HG02642 (cell line): ENCODE data around the gene SCAI.
"Not testable (repeated sequence)": the region's sequence is repeated elsewhere in the genome, so short reads cannot be mapped to it uniquely, and the experiment has no call there.

Source experiments
- ATAC-seq: cut with Tn5 transposase; IDR thresholded peaks from one replicate; pipeline ENCODE4 v1.9.1; 2021; ENCODE audit warnings: mild to moderate bottlenecking; ENCODE audit not compliant: unreplicated experiment, poor library complexity

Gene SCAI

GRCh38 chr9:125043148-125043547, 100.2 kb downstream of the SCAI start:
- no peak for ATAC-seq

DNA sequence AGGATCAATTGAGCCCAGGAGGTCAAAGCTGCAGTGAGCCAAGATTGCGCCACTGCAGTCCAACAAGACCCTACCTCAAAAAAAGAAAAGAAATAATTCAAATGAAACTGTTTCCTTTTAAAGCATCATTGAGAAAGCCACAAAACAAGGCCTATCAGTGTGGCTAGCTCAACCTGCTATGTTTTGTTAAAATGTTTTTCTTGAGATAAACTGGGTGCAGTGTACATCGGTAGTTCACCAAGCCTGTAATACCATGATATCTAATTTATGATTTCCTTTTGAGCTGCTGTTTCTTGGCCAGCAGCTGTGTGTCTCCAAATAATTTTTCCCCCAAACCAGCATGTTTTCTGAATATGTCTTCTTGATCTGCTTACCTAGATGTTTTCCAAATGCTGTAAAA, 105.2 kb downstream of the SCAI start:
- ATAC-seq = no peak

- no peak for ATAC-seq
These were observed 115.3 kb downstream of the SCAI start for GRCh38 chr9:125028041-125028440.

GRCh38 chr9:125024917-125025316, 118.4 kb downstream of the SCAI start:
- ATAC-seq = no peak

DNA sequence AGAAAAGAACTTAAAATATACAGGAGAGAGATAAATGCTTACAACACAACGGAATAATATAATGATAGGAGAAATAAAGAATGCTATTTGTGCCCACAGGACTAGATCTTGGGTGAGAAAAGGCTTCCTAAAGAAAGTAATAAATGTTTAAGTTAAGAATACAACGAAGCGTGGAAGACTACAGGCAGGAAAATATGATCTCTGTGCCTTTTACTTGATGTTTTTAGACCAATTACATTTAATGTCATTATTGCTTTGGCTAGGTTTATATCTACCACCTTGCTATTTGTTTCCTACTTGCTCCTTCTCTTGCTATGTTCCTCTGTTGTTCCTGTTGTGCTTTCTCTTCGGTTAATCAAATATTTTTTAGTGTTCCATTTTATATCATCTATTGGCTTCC, 122.3 kb downstream of the SCAI start:
- no peak for ATAC-seq

DNA sequence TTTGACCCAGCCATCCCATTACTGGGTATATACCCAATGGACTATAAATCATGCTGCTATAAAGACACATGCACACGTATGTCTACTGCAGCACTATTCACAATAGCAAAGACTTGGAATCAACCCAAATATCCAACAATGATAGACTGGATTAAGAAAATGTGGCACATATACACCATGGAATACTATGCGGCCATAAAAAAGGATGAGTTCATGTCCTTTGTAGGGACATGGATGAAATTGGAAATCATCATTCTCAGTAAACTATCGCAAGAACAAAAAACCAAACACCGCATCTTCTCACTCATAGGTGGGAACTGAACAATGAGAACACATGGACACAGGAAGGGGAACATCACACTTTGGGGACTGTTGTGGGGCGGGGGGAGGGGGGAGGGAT, 127.7 kb downstream of the SCAI start:
- not testable (repeated sequence) for ATAC-seq

DNA sequence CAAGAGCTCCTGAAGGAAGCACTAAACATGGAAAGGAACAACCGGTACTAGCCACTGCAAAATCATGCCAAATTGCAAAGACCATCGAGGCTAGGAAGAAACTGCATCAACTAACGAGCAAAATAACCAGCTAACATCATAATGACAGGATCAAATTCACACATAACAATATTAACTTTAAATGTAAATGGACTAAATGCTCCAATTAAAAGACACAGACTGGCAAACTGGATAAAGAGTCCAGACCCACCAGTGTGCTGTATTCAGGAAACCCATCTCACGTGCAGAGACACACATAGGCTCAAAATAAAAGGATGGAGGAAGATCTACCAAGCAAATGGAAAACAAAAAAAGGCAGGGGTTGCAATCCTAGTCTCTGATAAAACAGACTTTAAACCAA, 131.3 kb downstream of the SCAI start:
- ATAC-seq = not testable (repeated sequence)

GRCh38 chr9:125008599-125008998, 134.7 kb downstream of the SCAI start:
- no peak for ATAC-seq

DNA sequence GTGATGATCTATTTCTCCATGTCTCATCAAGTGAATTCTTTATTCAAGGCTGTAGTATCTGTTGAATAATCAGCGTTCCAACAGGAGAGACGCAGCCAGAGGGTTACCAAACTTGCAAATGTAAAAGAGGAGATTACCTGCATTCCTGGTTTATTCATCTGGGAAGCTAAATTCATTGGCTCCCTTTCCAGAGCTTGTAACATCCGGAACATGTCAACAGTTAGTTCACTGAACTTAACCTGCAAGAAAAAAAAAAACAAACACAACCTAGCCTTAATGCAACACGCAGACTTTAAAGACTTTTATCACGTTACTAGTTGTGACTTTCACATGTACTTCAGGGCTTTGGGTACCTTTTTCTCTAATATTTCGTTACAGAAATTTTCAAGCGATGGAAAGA, 140.0 kb downstream of the SCAI start:
- ATAC-seq = no peak

- no peak for ATAC-seq
These were observed 159.6 kb downstream of the SCAI start for GRCh38 chr9:124983698-124984097.

GRCh38 chr9:124980431-124980830, 162.9 kb downstream of the SCAI start:
- ATAC-seq = no peak

DNA sequence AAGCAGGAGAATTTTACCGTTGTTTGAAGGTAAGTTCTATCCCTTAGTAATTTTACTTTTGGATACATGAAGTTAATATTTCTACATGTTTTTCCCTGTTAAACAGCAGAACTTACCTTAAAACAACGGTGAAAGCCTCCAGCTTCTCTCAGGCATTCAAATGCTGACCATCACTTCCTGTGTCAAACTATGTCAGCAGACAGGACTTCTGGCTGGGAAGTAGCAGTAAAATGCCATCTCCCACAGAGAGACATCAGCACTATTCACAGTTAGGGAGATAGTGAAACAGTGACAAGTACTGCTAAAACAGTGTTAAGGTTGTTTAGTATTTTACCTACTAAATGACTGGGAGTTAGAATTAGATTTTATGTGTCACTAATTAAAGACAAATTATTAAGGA, 168.2 kb downstream of the SCAI start:
- ATAC-seq = no peak

DNA sequence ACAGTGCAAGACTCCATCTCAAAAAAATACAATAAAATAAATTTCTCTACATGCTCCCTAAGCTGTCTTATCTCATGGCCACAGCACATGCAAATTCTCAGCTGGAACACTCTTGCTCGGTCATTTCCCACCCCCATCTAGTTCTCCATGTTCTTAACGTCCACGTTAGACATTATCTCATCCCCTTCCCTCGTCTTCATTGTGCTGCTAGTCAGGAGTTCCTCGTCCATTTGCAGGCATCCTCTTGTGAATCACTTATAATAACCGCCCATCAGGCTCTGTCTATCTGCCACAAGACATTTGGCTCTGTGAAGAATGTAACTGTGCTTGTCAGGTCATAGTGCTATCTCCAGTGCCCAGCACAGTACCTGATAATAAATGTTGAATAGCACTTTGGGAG, 169.5 kb downstream of the SCAI start:
- no peak for ATAC-seq

DNA sequence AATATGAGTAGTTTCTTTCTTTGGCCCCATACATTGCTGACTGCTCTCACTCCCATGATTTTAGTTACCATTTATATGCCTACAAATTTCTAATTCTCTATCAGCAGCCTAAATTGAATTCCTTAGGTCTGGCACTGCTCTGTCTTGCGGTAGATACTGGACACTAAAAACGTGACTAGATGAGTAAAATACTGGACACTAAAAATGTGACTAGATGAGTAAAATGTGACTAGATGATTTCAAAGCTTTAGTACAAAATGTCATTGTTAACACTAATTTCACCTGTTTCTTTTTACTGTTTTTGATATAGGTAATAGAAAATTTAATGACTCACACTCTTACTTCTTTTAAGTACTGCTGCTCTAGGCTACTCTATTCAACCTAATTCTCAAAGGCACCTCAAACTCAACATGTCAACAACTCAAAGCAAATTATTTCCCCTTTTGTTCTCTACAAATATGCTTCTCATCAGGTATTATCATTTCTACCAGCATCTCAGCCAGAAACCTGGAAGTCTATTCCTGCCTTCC, 171.0 kb downstream of the SCAI start:
- ATAC-seq = no peak

- no peak for ATAC-seq
These were observed 173.9 kb downstream of the SCAI start for GRCh38 chr9:124969401-124969800.

- ATAC-seq = no peak
These were observed 175.1 kb downstream of the SCAI start for GRCh38 chr9:124968238-124968637.

- ATAC-seq = not testable (repeated sequence)
These were observed 177.4 kb downstream of the SCAI start for GRCh38 chr9:124965775-124966568.

DNA sequence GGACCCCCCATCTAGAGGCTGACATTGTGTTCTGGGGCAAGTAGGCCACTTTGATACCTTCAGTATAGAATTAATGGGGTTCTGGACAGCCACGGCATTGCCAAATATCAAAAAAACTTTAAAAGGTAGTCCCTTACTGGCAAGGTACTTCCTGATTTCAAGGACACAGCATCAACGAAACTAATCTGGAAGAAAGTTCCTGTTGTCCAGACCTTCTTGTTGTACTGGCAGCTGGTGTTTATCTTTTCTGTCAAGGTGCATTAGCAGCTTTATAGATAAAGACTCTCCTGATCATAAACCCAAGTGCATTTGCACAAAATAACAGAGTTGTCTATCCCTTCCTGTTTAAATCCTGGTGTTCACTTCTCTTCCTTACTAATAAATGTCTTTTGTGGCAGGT, 178.7 kb downstream of the SCAI start:
- no peak for ATAC-seq

GRCh38 chr9:124964056-124964455, 179.3 kb downstream of the SCAI start:
- ATAC-seq = no peak

DNA sequence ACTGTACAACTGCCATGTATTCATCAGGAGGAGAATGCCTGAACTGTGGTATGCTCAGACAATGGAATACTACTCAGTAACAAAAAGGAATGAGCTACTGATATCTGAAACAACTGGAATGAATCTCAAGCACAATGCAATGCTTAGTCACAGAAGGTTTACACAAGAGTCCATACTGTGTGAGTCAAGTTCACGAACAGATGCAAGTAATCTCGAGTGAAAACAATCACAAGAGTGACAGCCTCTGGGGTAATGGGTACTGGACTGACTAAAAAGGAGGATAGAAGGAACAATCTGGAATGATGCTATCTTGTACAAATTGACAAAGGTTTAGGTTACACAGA, 182.9 kb downstream of the SCAI start:
- ATAC-seq = no peak

GRCh38 chr9:124959671-124960408, 183.5 kb downstream of the SCAI start:
- ATAC-seq = not testable (repeated sequence)

DNA sequence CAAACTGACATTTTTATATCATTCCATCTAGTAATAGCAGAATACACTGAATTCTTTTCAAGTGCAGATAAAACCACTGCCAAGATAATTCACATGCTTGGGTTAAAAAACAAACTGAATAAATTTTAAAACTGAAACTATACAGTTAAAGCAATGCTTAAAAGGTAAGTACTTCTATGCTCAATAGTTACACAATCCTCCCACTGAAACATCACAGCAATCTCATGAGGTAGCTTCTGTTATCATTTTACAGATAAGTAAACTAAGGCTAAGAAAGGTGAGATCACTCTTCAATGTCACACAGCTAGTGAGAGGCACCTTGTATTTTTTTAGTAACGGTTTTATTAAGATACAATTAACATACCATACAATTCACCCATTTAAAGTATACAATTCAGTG, 189.1 kb downstream of the SCAI start:
- ATAC-seq = no peak
